ENCODE results near the gene LMNTD1.
"Not testable (repeated sequence)": the region's sequence is repeated elsewhere in the genome, so short reads cannot be mapped to it uniquely, and the experiment has no call there.

LMNTD1 gene

DNA sequence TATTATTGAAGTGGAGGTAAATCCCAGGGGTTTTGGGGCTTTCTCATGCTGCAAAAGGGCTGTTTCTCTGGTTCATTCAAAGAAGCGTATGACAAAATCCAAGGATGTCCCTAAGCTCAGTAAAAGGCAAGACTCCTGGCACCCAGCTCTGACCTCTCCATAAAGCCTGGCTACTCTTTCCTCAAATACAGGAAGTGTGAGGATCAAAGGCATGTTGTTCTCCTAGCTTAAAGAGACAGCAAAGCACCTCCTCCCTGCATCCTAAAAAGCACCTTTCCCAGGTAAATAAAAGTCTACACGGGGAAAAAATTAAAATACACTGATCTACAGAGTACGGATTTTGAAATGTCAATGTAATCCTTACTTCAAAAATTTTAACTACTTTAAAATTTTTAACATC is 118.6 kb downstream of the LMNTD1 start:
- in situ Hi-C loops (cut with MboI; ENCODE audit: low sequenced_read_pairs) = loop anchor here (10.0 kb wide), 1 partner anchor 580 kb away; no protein-coding TSS in a partner anchor

DNA sequence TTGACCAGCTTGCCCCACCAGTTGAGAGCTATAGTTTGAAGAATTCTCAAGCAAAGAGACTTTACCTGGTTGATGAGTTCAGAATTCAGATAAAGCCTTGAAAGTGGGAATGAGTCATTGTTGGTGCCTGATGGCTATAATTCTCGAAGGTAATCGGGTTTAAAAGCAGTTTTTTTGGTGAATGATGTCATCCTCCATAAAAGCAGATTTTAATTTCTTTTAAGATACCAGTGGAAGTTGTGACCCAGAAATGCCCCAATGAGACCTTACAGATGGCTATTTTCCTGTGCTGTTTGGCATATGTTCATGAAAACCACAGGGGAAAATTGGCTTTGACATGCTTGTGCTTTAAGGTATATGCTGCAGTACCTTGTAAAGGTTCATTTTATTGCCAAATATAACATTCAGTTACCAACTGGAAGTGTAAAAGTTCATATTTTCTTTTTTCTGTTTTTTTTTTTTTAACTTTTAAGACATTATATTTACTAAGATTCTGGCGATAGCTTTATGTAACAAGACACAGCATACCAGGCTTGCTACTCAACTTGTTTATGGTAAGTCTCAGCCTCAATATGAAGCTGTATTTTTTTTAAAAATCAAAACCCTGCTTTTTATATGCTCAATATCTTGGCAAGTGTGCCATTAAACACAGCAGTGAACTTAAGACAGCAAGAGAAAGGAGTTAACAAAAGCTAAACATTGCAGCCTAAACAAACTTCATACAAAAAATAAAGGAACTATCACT is 119.3 kb downstream of the LMNTD1 start:
- in situ Hi-C loops (cut with MboI; ENCODE audit: low sequenced_read_pairs) = loop anchor here (10.0 kb wide), 1 partner anchor 581 kb away; no protein-coding TSS in a partner anchor

DNA sequence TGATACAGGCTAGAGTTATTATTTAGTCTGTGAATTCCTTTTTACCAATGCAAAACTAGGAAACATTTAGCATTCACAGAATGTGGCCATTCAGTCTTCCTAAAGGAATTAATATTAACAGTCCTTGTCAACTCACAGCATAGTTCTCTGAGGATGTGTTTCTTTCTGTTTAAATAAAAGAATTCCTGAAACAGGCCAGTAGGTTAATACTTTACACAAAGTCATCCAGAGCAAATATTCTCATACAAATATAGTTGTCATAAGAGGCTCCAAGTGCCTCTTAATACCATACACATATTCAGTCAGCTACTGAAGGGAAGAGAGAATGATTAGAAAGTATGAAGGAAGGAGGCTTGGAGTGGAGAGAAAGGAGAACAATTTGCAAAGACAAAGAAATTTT is 120.1 kb downstream of the LMNTD1 start:
- in situ Hi-C loops (cut with MboI; ENCODE audit: low sequenced_read_pairs) = loop anchor here (10.0 kb wide), 1 partner anchor 582 kb away; no protein-coding TSS in a partner anchor

DNA sequence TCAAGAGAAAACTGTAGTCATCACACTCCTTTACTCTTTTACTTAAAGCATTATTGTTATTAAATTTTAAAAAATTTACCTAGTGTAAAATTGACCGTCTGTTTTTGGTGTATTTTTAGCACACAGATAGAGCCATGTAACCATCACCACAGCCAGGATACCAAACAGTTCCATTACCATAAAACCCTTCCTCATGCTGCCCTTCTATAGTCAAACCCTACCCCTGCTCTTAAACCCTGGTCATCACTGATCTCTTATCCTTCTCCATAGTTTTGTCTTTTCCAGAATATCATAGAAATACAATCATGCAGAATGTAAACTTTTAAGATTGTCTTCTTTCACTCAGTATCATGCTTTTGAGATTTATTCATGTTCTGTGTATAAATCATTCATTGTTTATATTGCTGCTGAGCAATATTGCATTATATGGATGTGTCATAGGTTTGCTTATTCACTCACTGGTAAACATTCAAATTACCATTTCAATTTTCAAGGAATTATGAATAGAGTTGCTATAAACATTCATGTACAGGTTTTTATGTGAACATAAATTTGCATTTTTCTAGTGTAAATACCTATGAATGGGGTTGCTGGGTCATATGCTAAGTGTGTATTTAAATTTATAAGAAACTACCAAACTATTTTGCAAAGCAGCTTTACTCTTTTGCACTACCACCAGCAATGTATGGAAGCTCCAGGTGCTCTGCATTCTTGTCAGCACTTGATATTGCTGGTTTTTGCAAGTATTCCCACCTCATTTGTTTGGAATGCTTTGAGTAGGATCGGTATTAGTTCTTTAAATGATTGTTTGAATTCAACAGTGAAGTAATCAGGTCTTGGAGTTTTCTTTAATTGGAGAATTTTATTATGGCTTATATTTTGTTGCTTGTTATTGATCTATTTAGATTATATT is 125.5 kb downstream of the LMNTD1 start:
- in situ Hi-C loops (cut with MboI; ENCODE audit: low sequenced_read_pairs) = no loop called here

DNA sequence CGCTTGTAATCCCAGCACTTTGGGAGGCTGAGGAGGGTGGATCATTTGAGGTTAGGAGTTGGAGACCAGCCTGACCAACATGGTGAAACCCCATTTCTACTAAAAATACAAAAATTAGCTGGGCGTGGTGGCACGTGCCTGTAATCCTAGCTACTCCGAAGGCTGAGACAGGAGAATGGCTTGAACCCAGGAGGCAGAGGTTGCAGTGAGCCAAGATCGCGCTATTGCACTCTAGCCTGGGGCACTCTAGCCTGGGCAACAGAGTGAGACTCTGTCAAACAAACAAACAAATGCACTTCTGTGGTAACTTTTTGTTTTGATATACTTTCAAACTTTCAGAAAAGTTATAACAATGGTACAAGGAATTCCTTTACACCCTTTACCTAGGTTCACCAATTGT is 126.3 kb downstream of the LMNTD1 start:
- in situ Hi-C loops (cut with MboI; ENCODE audit: low sequenced_read_pairs) = not testable (repeated sequence)
